ENCODE results near the gene TAF9.
"Not testable (repeated sequence)": the region's sequence is repeated elsewhere in the genome, so short reads cannot be mapped to it uniquely, and the experiment has no call there.

TAF9 gene

GRCh38 chr5:69341520-69342161 lies 27.7 kb downstream of the TAF9 start:
- in situ Hi-C loops (cut with MboI; ENCODE audit: low sequenced_read_pairs), result no loop called here

DNA sequence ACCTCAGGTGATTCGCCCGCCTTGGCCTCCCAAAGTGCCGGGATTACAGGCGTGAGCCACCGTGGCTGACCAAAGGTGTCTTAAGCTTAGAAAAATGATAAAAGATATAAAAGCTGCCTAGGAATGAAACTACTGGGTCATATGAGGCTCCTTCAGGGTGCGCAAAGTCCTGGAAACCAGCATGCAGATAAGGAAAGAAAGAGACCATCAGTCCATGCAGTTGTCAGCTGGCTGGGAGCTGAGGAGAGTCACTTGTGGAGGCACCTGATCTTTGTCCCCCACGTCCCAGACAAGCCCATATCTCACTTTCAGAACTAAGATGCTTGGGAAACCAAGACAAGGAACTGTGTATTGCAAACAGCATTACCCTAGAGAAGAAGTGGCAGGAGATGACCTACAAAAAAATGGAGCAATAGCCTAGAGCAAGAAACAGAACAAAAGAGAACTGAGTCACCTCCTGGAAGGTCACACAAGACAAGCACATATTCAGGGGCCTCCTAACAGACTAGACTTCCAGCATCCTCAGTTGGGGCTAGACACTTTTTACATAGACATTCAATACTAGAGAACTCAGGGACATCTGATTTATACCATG lies 33.9 kb downstream of the TAF9 start:
- in situ Hi-C loops (cut with MboI; ENCODE audit: low sequenced_read_pairs), result no loop called here

GRCh38 chr5:69334793-69335268 lies 34.5 kb downstream of the TAF9 start:
- in situ Hi-C loops (cut with MboI; ENCODE audit: low sequenced_read_pairs), result no loop called here

- in situ Hi-C loops (cut with MboI; ENCODE audit: low sequenced_read_pairs), result not testable (repeated sequence)
Observed at GRCh38 chr5:69333668-69334315, 35.5 kb downstream of the TAF9 start.

GRCh38 chr5:69331528-69332445 lies 37.5 kb downstream of the TAF9 start:
- in situ Hi-C loops (cut with MboI; ENCODE audit: low sequenced_read_pairs), result no loop called here

- in situ Hi-C loops (cut with MboI; ENCODE audit: low sequenced_read_pairs), result no loop called here
Observed at GRCh38 chr5:69329905-69330489, 39.3 kb downstream of the TAF9 start.

DNA sequence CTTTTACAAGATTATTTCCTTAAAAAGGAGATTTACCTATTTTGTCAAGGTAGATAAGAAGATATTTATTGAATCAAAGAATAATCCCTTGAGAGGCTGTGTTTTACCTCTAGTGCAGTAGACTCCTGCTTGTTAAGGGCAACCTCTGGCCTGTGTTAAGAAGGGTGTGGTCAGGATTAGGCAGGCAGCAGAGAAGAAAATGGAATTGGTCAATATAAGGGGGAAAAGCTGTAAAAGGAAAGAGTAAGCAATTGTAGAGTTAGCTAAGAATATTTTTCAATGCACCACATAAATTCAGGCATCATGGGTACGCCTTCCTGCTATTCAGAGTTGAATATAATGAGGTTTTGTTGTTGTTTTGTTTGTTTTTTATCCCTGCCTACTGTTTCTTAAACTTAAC lies 43.0 kb downstream of the TAF9 start:
- in situ Hi-C loops (cut with MboI; ENCODE audit: low sequenced_read_pairs), result no loop called here

GRCh38 chr5:69317391-69317790 lies 51.9 kb downstream of the TAF9 start:
- in situ Hi-C loops (cut with MboI; ENCODE audit: low sequenced_read_pairs), result no loop called here

DNA sequence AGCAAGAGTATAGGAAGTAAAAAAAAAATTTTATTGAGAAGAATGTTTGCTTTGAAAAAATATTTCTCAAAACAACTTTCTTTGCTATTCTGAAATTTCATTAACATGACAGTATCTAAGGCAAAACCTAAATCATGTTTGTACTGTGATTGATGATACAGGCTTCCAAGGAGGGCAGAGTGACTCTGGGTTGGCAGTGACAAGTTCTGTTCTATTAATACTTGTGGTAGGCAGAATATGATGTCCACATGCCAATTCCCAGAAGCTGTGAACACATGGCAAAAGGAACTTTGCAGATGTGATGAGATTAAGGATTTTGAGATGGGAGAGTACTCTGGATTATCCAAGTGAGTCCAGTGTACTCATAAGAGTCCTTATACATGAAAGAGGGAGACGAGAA lies 53.3 kb downstream of the TAF9 start:
- in situ Hi-C loops (cut with MboI; ENCODE audit: low sequenced_read_pairs), result no loop called here
